GM21786 (cell line): ENCODE data around the gene ABCA4.

Source experiments
- ATAC-seq: cut with Tn5 transposase; IDR thresholded peaks from one replicate; pipeline ENCODE4 v1.9.1; 2021; ENCODE audit not compliant: unreplicated experiment

Gene ABCA4

GRCh38 chr1:94124538-94124937 lies 3.6 kb upstream of the ABCA4 start:
- ATAC-seq = no peak

- no peak for ATAC-seq
Measured at GRCh38 chr1:94122201-94122970, 1.4 kb upstream of the ABCA4 start.

- no peak for ATAC-seq
Measured at GRCh38 chr1:94121411-94121821, 468 bp upstream of the ABCA4 start.

- no peak for ATAC-seq
Measured at GRCh38 chr1:94120570-94120901, 412 bp downstream of the ABCA4 start.

- ATAC-seq = no peak
Measured at GRCh38 chr1:94119796-94120569, 965 bp downstream of the ABCA4 start.

- ATAC-seq = no peak
Measured at GRCh38 chr1:94119306-94119705, 1.6 kb downstream of the ABCA4 start.

GRCh38 chr1:94118471-94118870 lies 2.5 kb downstream of the ABCA4 start:
- no peak for ATAC-seq

GRCh38 chr1:94118013-94118412 lies 2.9 kb downstream of the ABCA4 start:
- no peak for ATAC-seq

- no peak for ATAC-seq
Measured at GRCh38 chr1:94117259-94117851, 3.6 kb downstream of the ABCA4 start.

- ATAC-seq = no peak
Measured at GRCh38 chr1:94115900-94116436, 5.0 kb downstream of the ABCA4 start.

- no peak for ATAC-seq
Measured at GRCh38 chr1:94115254-94115899, 5.6 kb downstream of the ABCA4 start.

GRCh38 chr1:94113589-94114226 lies 7.2 kb downstream of the ABCA4 start:
- ATAC-seq = no peak

- peak; percentile 61 for ATAC-seq
Measured at GRCh38 chr1:94111879-94112278, 9.1 kb downstream of the ABCA4 start.

GRCh38 chr1:94110946-94111740 lies 9.8 kb downstream of the ABCA4 start:
- no peak for ATAC-seq

GRCh38 chr1:94110021-94110761 lies 10.8 kb downstream of the ABCA4 start:
- no peak for ATAC-seq

GRCh38 chr1:94109478-94109877 lies 11.5 kb downstream of the ABCA4 start:
- ATAC-seq = no peak

- no peak for ATAC-seq
Measured at GRCh38 chr1:94107141-94107540, 13.8 kb downstream of the ABCA4 start.

GRCh38 chr1:94106716-94107115 lies 14.2 kb downstream of the ABCA4 start:
- no peak for ATAC-seq

GRCh38 chr1:94105957-94106529 lies 14.9 kb downstream of the ABCA4 start:
- no peak for ATAC-seq
